ENCODE data around the gene MAFB. TPM values are rescaled to one million over a fixed set of nuclear protein-coding genes. Genes with fewer than 3 reads are reported as not detected.

MAFB gene
- total and polyA plus RNA-seq, 11 donors = 2.0 to 62.1 (median 7.8) TPM

- intact Hi-C loops (cut with DNase I) = loop anchor here (1.0 to 10.0 kb wide), 16 partner anchors 373 to 1425 kb away; no protein-coding TSS in a partner anchor
- no peaks in the 10 kb centered on the region for H3K9me3 ChIP-seq
- peaks cover 0 to 9% (median 0%) of the 10 kb centered on the region in 9 donors for H3K36me3 ChIP-seq
- peaks cover 0 to 53% (median 20%) of the 10 kb centered on the region in 12 donors for H3K4me1 ChIP-seq
- H3K27ac ChIP-seq = peak overlapping the region; percentile 92 to 99 (median 98)
- DNase-seq = peak; percentile 89 to 95 (median 91)
- ATAC-seq = peak; percentile 59 to 78 (median 65)
- H3K4me3 ChIP-seq = peak overlapping the region; percentile 36 to 86 (median 70)
- H3K27me3 ChIP-seq = peaks cover 29 to 69% (median 51%) of the 10 kb centered on the region in 9 donors
- peak; percentile 90 to 97 (median 96) for TF ChIP-seq CTCF (IDR thresholded peaks at IDR 0.05)
- TF ChIP-seq POLR2A (IDR thresholded peaks at IDR 0.05) = no peak
- WGBS, 4 donors = 2% methylated on average over 22 to 84 of the region's 84 CpGs
Measured at GRCh38 chr20:40689943-40690835, 1.2 kb upstream of the MAFB start.

GRCh38 chr20:40688129-40689099 lies 622 bp downstream of the MAFB start:
- Histone ChIP-seq H3K4me3 (peak overlapping the region; percentile 21 to 86 (median 70)), H3K27ac (peak overlapping the region; percentile 88 to 99 (median 98)), H3K27me3 (peaks cover 28 to 70% (median 34%) of the 10 kb centered on the region in 9 donors), H3K36me3 (peaks cover 0 to 12% (median 0%) of the 10 kb centered on the region in 9 donors), H3K9me3 (no peaks in the 10 kb centered on the region), H3K4me1 (peaks cover 0 to 56% (median 25%) of the 10 kb centered on the region in 12 donors)
- 2 to 4% (median 2%) methylated on average over 25 to 120 of the region's 120 CpGs for WGBS, 4 donors
- DNase-seq (peak in 3 of 5 donors; percentile 25 to 72 (median 41)), ATAC-seq (peak in 2 of 4 donors; percentile 1 to 13)
- no peak for TF ChIP-seq POLR2A (IDR thresholded peaks at IDR 0.05)
- no peak for TF ChIP-seq CTCF (IDR thresholded peaks at IDR 0.05)
- intact Hi-C loops (cut with DNase I) = loop anchor here in 8 of 10 donors (1.0 to 10.0 kb wide), 12 partner anchors 371 to 1421 kb away; no protein-coding TSS in a partner anchor

- Histone ChIP-seq H3K27ac (peak overlapping the region; percentile 51 to 99 (median 98)), H3K4me1 (peaks cover 0 to 61% (median 32%) of the 10 kb centered on the region in 12 donors), H3K9me3 (no peaks in the 10 kb centered on the region), H3K36me3 (peaks cover 0 to 12% (median 0%) of the 10 kb centered on the region in 9 donors), H3K4me3 (peak overlapping the region; percentile 21 to 86 (median 70)), H3K27me3 (peaks cover 23 to 70% (median 31%) of the 10 kb centered on the region in 9 donors)
- ATAC-seq (peak in 1 of 4 donors; percentile 8), DNase-seq (peak; percentile 54 to 83 (median 68))
- TF ChIP-seq CTCF (IDR thresholded peaks at IDR 0.05) (no peak), POLR2A (IDR thresholded peaks at IDR 0.05) (no peak)
- intact Hi-C loops (cut with DNase I) = loop anchor here in 8 of 10 donors (2.0 to 10.0 kb wide), 10 partner anchors 370 to 1420 kb away; no protein-coding TSS in a partner anchor
- WGBS, 4 donors = 1 to 4% (median 2%) methylated on average over 32 to 62 of the region's 62 CpGs
Measured at GRCh38 chr20:40687384-40688128, 1.5 kb downstream of the MAFB start.
